Karpas-422 (cell line): ENCODE measurements around the gene CREB5. TPM values are rescaled to one million over a fixed set of nuclear protein-coding genes. Genes with fewer than 3 reads are reported as not detected.

Experiments used
- DNase-seq: peaks from one replicate; pipeline ENCODE4 v3.0.0-alpha.2; 2015
- H2AFZ ChIP-seq: fragments of 200-600 bp; sonication (generic); 2 replicates; pipeline ENCODE4 v1.6.1; 2014; ENCODE audit warnings: antibody characterized with exemption, low read length, mixed read lengths
- H3K27ac ChIP-seq: fragments of 200-600 bp; sonication (generic); 2 replicates; pipeline ENCODE4 v1.5.1; 2014; ENCODE audit warnings: mild to moderate bottlenecking, low read length, moderate library complexity
- H3K27me3 ChIP-seq: fragments of 200-600 bp; sonication (generic); 2 replicates; pipeline ENCODE4 v1.6.1; 2014; ENCODE audit warnings: low read length, mixed read lengths
- H3K36me3 ChIP-seq: fragments of 200-600 bp; sonication (generic); 2 replicates; pipeline ENCODE4 v1.6.1; 2014; ENCODE audit warnings: low read length, mixed read lengths; ENCODE audit not compliant: insufficient read depth
- H3K4me1 ChIP-seq: fragments of 200-600 bp; sonication (generic); 2 replicates; pipeline ENCODE4 v1.6.1; 2014; ENCODE audit warnings: mild to moderate bottlenecking, low read length, mixed read lengths
- H3K4me2 ChIP-seq: fragments of 200-600 bp; sonication (generic); 2 replicates; pipeline ENCODE4 v1.6.1; 2014; ENCODE audit warnings: low read length, low read depth, mild to moderate bottlenecking; ENCODE audit not compliant: poor library complexity, severe bottlenecking
- H3K4me3 ChIP-seq: fragments of 200-600 bp; sonication (generic); 2 replicates; pipeline ENCODE4 v1.5.1; 2014; ENCODE audit warnings: mild to moderate bottlenecking, antibody characterized with exemption, low read length, mixed read lengths
- H3K79me2 ChIP-seq: fragments of 200-600 bp; sonication (generic); 2 replicates; pipeline ENCODE4 v1.6.1; 2014; ENCODE audit warnings: mild to moderate bottlenecking, low read length, mixed read lengths
- H3K9ac ChIP-seq: fragments of 200-600 bp; sonication (generic); 2 replicates; pipeline ENCODE4 v1.6.0; 2014; ENCODE audit warnings: low read length
- H3K9me2 ChIP-seq: fragments of 200-600 bp; sonication (generic), shearing (Covaris generic); replicated peaks from 2 replicates; pipeline ENCODE4 v1.6.0; 2014; ENCODE audit warnings: mild to moderate bottlenecking, low read length, moderate library complexity; ENCODE audit not compliant: insufficient read depth
- H3K9me3 ChIP-seq: fragments of 300-700, 200-600 bp; sonication (generic); 2 replicates; pipeline ENCODE4 v1.6.1; 2014; ENCODE audit warnings: low read length, mixed read lengths
- H4K20me1 ChIP-seq: fragments of 200-600 bp; sonication (generic); 2 replicates; pipeline ENCODE4 v1.6.1; 2014; ENCODE audit warnings: mild to moderate bottlenecking, antibody characterized with exemption, low read length, low read depth; ENCODE audit not compliant: insufficient read depth
- total RNA-seq: library from RNA; depleted of rRNA; stranded (reverse); fragments of >200 nt; shearing (Covaris generic); gene quantifications from 2 replicates; pipeline ENCODE4 v1.2.3, GENCODE V29; 2014; ENCODE audit warnings: low replicate concordance

Gene CREB5
- total RNA-seq, 1 experiment from 2014 or later = 52.1 TPM

GRCh38 chr7:28558236-28558635, 145.9 kb downstream of the CREB5 start:
- Histone ChIP-seq H3K79me2 (no peaks in the 10 kb centered on the region), H3K4me3 (peak overlapping the region; percentile 8; the same call in 1 of the 2 replicates), H3K9me3 (no peaks in the 10 kb centered on the region), H3K9me2 (no peaks in the 10 kb centered on the region), H3K4me1 (peaks cover 75% of the 10 kb centered on the region), H4K20me1 (no peaks in the 10 kb centered on the region), H3K4me2 (peak overlapping the region; percentile 49), H3K36me3 (no peaks in the 10 kb centered on the region), H2AFZ (0 out of 2 replicates have a peak overlapping the region, but pooled peaks have one; percentile 46), H3K27me3 (no peaks in the 10 kb centered on the region), H3K27ac (peak overlapping the region; percentile 90), H3K9ac (peak overlapping the region; percentile 48)
- peak; percentile 56 for DNase-seq

- no peaks in the 10 kb centered on the region for H3K9me2 ChIP-seq
- peaks cover 78% of the 10 kb centered on the region for H3K4me1 ChIP-seq
- H3K4me2 ChIP-seq = no peak overlapping the region
- DNase-seq = no peak
- no peak overlapping the region for H3K4me3 ChIP-seq
- H3K27me3 ChIP-seq = no peaks in the 10 kb centered on the region
- no peaks in the 10 kb centered on the region for H4K20me1 ChIP-seq
- no peak overlapping the region for H3K9ac ChIP-seq
- no peaks in the 10 kb centered on the region for H3K36me3 ChIP-seq
- no peaks in the 10 kb centered on the region for H3K79me2 ChIP-seq
- H3K27ac ChIP-seq = no peak overlapping the region
- no peak overlapping the region for H2AFZ ChIP-seq
- no peaks in the 10 kb centered on the region for H3K9me3 ChIP-seq
These were observed 148.4 kb downstream of the CREB5 start for GRCh38 chr7:28560767-28561166.

GRCh38 chr7:28564033-28564432, 151.7 kb downstream of the CREB5 start:
- H3K27ac ChIP-seq = no peak overlapping the region
- H2AFZ ChIP-seq = no peak overlapping the region
- no peaks in the 10 kb centered on the region for H3K9me3 ChIP-seq
- H3K79me2 ChIP-seq = no peaks in the 10 kb centered on the region
- no peaks in the 10 kb centered on the region for H3K36me3 ChIP-seq
- no peaks in the 10 kb centered on the region for H3K27me3 ChIP-seq
- no peaks in the 10 kb centered on the region for H3K9me2 ChIP-seq
- H3K4me2 ChIP-seq = peak overlapping the region; percentile 45
- no peak overlapping the region for H3K9ac ChIP-seq
- no peak for DNase-seq
- no peaks in the 10 kb centered on the region for H4K20me1 ChIP-seq
- H3K4me1 ChIP-seq = peaks cover 74% of the 10 kb centered on the region
- H3K4me3 ChIP-seq = no peak overlapping the region

- H3K27ac ChIP-seq = peak overlapping the region; percentile 81
- H3K4me1 ChIP-seq = peaks cover 74% of the 10 kb centered on the region
- no peaks in the 10 kb centered on the region for H3K79me2 ChIP-seq
- H3K4me3 ChIP-seq = no peak overlapping the region
- H3K9ac ChIP-seq = no peak overlapping the region
- no peaks in the 10 kb centered on the region for H3K27me3 ChIP-seq
- no peaks in the 10 kb centered on the region for H3K9me2 ChIP-seq
- H3K9me3 ChIP-seq = no peaks in the 10 kb centered on the region
- no peaks in the 10 kb centered on the region for H3K36me3 ChIP-seq
- no peaks in the 10 kb centered on the region for H4K20me1 ChIP-seq
- no peak overlapping the region for H2AFZ ChIP-seq
- peak overlapping the region; percentile 53 for H3K4me2 ChIP-seq
- no peak for DNase-seq
These were observed 152.5 kb downstream of the CREB5 start for GRCh38 chr7:28564755-28565374.

GRCh38 chr7:28565980-28566379, 153.7 kb downstream of the CREB5 start:
- peak; percentile 56 for DNase-seq
- peak overlapping the region; percentile 53 for H3K4me2 ChIP-seq

GRCh38 chr7:28570113-28570969, 158.0 kb downstream of the CREB5 start:
- Histone ChIP-seq H3K4me2 (peak overlapping the region; percentile 86), H3K9me3 (no peaks in the 10 kb centered on the region), H3K4me1 (peaks cover 94% of the 10 kb centered on the region), H3K27me3 (no peaks in the 10 kb centered on the region), H3K4me3 (peak overlapping the region; percentile 78), H3K9ac (peak overlapping the region; percentile 88), H3K79me2 (peaks cover 18% of the 10 kb centered on the region), H3K9me2 (no peaks in the 10 kb centered on the region), H2AFZ (peak overlapping the region; percentile 92), H4K20me1 (peaks cover 3% of the 10 kb centered on the region; the same call in 1 of the 2 replicates), H3K27ac (peak overlapping the region; percentile 97), H3K36me3 (0 out of 2 replicates have a peak, but pooled peaks cover 3% of the 10 kb centered on the region)
- peak; percentile 94 for DNase-seq

More at GRCh38 chr7:28565980-28566379, 153.7 kb downstream of the CREB5 start:
- no peaks in the 10 kb centered on the region for H3K36me3 ChIP-seq
- peak overlapping the region; percentile 14; the same call in 1 of the 2 replicates for H3K4me3 ChIP-seq
- no peaks in the 10 kb centered on the region for H3K9me3 ChIP-seq
- H3K27ac ChIP-seq = peak overlapping the region; percentile 81
- H3K4me1 ChIP-seq = peaks cover 83% of the 10 kb centered on the region
- H3K9me2 ChIP-seq = no peaks in the 10 kb centered on the region
- H2AFZ ChIP-seq = no peak overlapping the region
- peaks cover 6% of the 10 kb centered on the region for H3K79me2 ChIP-seq
- H3K9ac ChIP-seq = 0 out of 2 replicates have a peak overlapping the region, but pooled peaks have one; percentile 2
- H3K27me3 ChIP-seq = no peaks in the 10 kb centered on the region
- H4K20me1 ChIP-seq = no peaks in the 10 kb centered on the region

- Histone ChIP-seq H3K36me3 (peaks cover 3% of the 10 kb centered on the region; the same call in 1 of the 2 replicates), H3K27ac (peak overlapping the region; percentile 97), H3K4me3 (peak overlapping the region; percentile 78), H3K27me3 (no peaks in the 10 kb centered on the region), H3K9ac (peak overlapping the region; percentile 88), H3K79me2 (peaks cover 24% of the 10 kb centered on the region), H3K4me2 (peak overlapping the region; percentile 86), H3K9me3 (no peaks in the 10 kb centered on the region), H3K4me1 (peaks cover 94% of the 10 kb centered on the region), H4K20me1 (peaks cover 9% of the 10 kb centered on the region; the same call in 1 of the 2 replicates), H3K9me2 (no peaks in the 10 kb centered on the region), H2AFZ (no peak overlapping the region)
- no peak for DNase-seq
These were observed 158.6 kb downstream of the CREB5 start for GRCh38 chr7:28570970-28571288.

GRCh38 chr7:28571405-28571804, 159.1 kb downstream of the CREB5 start:
- H3K4me3 ChIP-seq = peak overlapping the region; percentile 78
- peak overlapping the region; percentile 88 for H3K9ac ChIP-seq
- peak; percentile 58 for DNase-seq
- H3K27me3 ChIP-seq = no peaks in the 10 kb centered on the region
- no peak overlapping the region for H2AFZ ChIP-seq
- peaks cover 13% of the 10 kb centered on the region; the same call in 1 of the 2 replicates for H4K20me1 ChIP-seq
- peaks cover 24% of the 10 kb centered on the region for H3K79me2 ChIP-seq
- peak overlapping the region; percentile 97 for H3K27ac ChIP-seq
- peaks cover 93% of the 10 kb centered on the region for H3K4me1 ChIP-seq
- no peaks in the 10 kb centered on the region for H3K9me3 ChIP-seq
- H3K4me2 ChIP-seq = peak overlapping the region; percentile 86
- H3K9me2 ChIP-seq = no peaks in the 10 kb centered on the region
- peaks cover 3% of the 10 kb centered on the region; the same call in 1 of the 2 replicates for H3K36me3 ChIP-seq
